ENCODE results near the gene AXIN1.

Gene AXIN1

DNA sequence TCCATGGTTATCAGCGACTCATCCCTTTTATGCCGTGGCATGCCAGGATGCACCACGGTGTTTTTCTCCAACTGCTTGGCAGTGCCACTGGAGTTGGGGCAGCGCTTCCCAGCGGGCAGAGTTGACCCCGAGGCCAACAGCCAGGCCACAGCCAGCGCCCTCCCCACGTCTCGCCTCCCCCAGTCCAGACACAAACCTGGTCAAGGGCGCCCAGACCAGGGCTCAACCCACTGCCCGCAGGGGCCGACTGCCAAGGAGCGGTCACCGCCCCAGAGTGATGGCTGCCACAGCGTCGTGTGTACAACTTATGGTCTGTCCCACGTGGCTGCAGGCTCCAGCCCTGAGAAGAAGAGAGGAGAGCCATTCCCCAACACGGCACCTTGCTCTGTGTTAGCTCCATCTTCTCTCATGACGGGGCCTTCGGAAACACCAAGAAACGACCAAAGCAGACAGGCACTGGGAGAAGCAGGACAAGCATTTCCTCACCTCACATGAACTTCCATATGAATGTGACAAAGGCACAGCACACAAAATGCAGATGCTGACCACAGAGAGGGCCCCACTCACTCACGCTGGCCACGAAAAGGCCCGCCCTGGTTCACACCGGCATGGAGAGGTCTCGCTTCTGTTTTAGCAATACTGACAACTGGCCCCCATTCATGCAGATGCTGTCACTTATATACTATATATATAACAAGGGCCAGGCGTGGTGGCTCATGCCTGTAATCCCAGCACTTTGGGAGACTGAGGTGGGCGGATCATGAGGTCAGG, 27.0 kb downstream of the AXIN1 start:
- no peak for DNase-seq

DNA sequence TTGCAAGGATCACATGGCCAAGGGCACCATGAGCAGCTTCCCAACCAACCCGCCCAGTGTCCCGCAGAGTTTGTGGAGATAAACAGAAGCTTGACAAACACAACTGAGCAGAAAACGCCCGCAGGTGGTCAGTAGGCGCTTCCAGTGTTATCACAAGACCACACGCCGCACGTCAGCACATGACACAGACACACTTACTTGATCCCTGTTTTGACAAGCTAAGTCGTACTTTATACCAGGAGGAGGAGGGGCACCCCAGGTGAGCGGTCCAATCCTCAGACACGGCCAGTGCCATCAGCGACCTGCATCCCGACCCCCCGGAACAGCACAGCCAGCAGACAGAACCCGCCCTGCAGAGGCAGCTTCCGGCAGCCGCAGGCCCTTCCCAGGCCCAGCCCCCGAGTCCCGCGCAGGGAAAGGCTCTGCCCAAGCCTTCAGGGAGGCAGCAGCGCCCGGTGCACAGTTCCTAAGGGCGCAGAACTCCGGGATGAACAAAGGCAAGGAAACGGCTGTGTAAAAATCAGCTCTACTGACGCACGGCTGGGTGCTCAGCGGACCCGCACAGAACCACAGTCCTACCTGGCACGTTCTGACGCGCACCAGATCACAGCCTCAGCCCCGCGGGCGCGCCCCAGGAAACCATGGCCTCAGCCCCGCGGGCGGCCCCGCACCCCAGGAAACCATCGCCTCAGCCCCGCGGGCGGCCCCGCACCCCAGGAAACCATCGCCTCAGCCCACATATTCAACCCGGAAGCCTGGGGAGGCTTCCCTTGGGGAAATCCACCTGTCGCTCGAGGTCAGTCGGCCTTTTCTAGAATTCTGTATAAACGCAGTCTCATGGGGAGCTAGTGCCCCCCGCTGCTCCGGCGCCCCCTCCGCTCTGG, 27.8 kb downstream of the AXIN1 start:
- DNase-seq = no peak

DNA sequence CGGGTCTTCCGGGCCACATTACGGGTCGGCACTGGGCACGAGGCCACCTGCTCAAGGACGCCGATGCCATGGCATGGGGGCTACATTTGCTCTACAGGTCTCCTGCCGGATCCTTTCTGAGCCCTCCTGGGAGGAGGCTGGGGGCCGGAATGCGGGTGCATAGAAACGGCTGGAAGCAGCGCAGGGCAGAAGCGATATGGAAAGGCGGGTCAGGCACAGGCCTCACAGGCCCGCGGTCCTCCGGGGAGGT, 28.4 kb downstream of the AXIN1 start:
- no peak for DNase-seq

DNA sequence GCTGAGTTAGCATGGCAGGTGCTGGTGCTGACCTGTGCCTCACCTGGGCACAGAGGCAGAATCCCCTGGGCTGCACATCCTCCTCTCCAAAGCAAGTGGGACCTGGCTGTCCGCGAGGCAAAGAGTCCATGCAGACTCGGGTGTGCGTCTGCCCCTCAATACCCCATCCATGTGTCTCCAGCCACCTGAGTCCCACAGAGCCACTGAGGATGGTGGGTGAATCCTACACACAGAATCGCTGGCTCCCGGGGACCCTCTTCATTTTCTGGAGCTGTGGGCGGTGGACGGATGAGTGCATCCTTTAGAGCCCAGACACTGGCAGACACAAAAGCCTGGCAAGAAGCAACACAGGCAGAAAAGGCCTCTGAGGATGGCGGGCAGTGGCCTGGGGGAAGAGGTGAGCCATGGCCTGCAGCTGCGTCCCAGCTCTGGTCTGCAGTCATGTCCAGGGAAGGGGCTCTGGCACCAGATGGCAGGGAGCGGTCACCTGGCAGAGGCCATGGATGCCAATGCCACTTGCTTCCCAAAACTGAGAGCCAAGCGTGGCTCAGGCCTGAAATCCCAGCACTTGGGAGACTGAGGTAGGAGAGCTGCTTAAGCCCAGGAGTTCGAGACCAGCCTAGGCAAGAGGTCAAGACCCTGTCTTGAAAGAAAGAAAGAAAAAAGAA, 29.9 kb downstream of the AXIN1 start:
- DNase-seq = no peak

DNA sequence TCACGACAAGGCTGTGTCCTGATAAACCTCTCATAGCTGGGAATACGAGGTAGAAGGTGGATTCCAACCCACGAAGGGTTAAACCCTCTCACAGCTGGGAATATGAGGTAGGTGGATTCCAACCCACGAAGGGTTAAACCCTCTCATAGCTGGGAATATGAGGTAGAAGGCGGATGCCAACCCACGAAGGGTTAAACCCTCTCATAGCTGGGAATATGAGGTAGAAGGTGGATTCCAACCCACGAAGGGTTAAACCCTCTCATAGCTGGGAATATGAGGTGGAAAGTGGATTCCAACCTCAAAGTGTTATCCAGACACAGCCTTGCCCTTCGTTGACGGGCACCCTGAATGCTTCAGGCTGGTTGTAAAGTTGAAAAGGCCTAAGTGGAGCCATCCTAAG, 31.0 kb downstream of the AXIN1 start:
- no peak for DNase-seq

DNA sequence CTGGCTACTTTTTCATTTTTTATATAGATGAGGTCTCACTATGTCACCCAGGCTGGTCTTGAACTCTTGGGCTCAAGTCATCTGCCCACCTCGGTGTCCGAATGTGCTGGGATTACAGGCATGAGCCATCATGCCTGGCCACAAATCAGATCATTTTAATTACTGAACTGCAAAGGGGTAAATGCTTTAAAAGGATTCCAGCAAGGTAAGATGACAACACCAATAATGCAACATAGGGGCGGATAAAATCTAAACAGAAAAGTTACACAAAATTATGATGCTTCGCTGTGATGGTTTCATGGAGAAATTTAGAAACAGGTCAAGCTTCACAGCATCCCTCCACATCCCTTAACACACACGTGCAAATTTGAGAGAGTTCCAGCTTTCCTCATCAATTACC, 32.3 kb downstream of the AXIN1 start:
- DNase-seq = no peak

DNA sequence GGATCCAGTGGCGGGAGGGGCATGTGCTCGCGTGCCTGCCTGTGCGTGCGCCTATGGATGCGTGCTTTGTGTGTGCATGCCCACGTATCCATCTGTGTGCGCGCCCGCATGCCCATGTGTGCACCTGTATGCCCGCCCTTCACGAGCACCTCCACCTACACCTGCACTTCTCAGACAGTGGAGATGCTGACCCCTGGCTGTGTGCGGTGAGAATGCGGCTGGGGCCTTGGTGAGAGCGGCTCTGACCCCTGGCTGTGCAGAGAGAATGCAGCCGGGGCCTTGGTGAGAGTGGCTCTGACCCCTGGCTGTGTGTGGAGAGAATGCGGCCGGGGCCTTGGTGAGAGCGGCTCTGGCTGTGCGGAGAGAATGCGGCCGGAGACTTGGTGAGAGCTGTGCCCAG, 33.9 kb downstream of the AXIN1 start:
- no peak for DNase-seq

DNA sequence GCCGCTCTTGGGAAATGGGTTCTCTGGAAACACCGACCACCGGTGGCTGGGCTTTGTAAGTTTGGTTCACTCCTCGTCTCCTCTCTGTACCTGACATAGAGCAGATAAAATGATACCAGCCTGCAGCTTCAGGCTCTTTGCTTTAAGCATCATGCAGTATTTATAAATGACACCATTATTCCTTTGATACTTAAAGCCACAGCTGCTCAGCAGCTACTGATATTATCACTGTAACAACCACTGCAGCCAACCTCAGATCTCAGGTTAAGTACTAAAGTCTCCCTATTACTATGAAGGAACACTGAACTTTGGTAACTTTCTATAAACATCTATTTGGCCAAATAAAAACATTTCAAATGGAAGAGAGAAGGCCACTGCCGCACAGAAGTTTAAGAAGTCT, 34.9 kb downstream of the AXIN1 start:
- DNase-seq = no peak

DNA sequence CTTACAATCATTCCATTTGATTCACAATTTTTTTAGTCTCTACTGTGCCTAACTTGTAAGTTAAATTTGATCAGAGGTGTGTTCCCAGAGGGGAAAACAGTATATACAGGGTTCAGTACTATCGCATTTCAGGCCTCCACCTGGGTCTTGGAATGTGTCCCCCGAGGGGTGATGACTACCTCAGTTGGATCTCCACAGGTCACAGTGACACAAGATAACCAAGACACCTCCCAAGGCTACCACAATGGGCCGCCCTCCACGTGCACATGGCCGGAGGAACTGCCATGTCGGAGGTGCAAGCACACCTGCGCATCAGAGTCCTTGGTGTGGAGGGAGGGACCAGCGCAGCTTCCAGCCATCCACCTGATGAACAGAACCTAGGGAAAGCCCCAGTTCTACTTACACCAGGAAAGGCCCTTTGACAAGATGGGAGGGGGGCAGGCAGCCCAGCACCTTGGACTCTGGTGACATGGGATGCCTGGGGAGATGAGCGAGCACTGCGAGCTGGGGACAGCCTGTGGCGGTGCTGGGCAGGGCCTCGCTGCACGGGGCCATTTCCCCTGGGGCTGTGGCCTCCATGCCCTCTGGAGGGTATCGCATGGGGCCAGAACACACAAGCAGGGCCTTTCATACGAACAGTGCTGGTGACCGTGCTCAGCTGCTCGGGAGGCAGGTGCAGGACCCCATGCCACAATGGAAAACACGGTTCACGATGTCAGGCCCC, 35.6 kb downstream of the AXIN1 start:
- no peak for DNase-seq

DNA sequence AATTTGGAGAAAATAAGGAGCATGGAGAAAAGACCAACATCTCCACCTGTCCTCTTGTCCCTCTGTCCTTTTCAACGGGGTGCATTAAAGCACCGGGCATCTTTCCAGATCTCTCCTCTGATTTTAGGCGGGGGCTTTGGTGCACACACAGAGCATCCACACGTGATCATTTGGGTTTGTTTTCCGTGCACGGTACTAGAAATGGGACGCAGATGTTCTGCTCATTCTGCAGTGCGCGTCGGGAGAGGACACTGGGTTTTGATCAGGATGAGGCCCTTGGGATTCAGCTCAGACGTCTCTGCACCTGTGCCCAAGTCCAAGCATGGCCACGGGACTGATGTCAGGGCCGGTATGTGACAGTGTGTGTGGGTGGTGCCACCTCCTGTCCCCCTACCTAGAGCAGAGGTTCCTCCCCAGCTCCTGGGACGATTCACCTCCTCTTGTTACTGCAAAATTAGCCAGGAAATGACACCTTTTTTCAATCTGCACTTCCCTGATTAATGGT, 37.7 kb downstream of the AXIN1 start:
- no peak for DNase-seq

DNA sequence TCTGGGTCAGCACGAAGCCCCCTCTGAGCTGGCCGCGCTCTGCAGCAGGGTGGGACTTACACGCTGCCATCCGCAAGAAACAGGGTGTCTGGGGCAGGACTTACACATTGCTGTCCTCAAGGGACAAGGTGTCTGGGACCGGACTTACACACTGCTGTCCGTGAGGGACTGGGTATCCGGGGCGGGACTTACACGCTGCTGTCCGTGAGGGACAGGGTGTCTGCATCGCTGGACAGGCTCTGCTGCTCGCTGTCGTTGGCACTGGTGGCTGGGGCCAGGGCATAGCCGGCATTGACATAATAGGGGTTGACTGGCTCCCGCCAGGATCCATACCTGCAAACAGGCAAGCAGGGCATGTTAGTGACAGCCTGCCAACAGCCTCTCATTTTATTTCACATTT, 38.2 kb downstream of the AXIN1 start:
- no peak for DNase-seq

DNA sequence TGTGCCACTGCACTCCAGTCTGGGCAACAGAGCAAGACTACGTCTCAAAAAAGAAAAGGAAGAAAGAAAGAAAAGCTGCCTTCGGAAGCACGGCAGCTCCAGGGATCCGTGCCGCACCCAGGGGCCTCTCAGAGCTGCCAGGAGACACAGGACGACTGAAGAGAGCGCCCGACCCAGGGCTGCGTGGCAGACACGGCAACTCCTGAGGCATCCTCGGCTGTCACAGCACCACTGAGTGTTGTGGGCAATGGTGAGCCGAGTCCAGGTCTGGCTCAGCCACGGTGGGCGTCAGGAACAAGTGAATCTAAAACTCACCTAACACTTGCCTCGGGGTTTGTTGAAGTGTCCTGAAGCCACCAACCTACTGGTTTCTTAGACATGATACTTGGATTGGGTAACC, 40.8 kb downstream of the AXIN1 start:
- DNase-seq = no peak

DNA sequence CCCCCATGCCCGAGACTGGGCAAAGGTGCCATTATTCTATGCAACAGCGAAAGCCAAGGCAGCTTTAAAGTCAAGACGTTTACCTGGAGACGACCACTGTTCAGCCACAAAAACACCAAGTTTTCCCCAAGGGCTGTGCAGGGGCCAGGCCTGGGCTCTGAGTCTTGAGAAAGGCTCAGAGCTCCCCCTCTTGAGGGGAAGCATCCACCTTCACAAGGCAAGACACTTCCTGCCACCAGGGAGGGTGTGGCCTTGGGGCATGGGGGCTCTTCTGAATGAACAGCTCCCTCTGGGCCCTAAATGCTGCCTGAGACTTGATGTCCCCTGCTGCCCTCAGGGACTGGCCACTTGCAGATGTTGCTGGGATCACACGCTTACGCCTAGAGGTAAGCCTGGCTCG, 43.0 kb downstream of the AXIN1 start:
- no peak for DNase-seq

DNA sequence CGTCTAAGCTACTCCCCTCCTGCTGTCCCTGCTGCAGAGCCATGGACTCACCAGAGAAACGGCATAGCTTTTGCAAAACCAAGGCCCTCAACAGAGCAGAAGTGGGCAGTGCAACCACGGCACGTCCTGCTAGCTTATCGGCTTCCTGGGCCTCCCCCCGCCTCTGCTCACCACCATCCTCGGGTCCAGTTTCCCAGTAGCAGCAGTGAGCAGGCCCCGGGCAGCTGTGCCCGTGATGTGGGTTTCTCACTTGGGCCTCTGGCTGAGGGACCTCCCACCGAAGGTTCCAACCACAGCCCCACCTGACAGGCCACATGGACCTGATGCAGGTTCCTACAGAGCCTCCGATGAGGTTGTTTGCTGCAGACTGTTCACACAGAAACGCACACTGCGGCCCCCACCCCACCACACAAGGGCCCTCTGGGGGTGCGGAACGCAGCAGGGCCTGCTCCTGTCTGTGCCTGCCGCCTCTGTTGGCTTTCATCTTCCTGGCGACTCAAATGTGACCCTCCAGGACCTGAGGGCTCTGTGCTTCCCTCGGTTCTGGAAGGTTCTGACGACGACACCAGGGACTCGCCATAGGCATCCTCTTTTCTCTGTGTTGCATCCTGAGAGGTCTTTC, 44.7 kb downstream of the AXIN1 start:
- no peak for DNase-seq

DNA sequence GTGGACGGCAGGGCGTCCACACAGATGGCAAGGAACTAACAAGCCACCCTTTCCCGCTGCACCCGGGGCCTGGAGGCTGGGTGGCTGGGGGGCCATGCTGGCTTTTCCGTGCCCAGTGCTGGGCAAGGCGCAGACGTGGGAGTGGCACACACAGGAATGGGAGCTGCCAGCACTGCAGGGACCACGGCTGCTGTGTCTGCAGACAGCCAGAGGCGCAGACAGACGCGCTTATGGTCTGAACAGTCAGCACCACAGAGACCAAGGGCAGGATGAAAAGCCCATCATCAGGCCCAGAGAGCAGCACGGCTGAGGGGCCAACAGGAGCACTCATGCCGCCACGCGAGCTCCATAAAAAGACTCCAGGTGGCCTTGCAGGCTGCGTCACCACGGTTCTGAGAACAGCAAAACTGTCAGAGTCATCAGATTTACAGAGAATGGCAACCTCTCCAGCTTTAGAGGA, 45.6 kb downstream of the AXIN1 start:
- DNase-seq = no peak

DNA sequence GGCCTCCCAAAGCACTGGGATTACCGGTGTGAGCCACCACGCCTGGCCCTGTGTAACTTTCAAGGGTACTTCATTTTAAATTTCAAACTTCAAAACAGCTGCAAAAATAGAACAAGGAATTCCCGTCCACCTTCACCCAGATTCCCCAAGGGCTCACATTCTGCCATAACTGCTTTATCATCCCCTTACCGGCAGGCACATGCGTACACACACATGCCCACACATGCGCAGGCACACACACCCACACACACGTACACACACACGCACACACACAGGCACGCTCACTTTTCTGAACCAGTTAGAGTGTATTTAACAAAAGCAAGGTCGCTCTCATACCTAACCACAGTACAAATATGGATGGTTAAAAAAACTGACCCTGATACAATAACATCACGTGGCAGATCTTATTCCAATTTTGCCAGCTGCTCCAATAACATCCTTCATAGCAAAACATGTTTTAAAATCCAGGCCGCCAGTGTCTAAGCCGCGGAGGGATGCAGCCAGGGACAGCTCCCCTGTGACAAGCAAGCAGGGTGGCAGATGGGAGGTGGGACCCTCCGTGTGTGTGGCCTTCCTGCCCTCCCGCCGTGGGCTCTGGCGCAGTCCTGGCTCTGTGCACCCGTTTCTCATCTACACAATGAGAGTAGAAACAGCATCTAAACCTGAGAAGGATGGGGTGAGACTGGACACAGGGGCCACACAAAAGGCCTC, 46.5 kb downstream of the AXIN1 start:
- no peak for DNase-seq

DNA sequence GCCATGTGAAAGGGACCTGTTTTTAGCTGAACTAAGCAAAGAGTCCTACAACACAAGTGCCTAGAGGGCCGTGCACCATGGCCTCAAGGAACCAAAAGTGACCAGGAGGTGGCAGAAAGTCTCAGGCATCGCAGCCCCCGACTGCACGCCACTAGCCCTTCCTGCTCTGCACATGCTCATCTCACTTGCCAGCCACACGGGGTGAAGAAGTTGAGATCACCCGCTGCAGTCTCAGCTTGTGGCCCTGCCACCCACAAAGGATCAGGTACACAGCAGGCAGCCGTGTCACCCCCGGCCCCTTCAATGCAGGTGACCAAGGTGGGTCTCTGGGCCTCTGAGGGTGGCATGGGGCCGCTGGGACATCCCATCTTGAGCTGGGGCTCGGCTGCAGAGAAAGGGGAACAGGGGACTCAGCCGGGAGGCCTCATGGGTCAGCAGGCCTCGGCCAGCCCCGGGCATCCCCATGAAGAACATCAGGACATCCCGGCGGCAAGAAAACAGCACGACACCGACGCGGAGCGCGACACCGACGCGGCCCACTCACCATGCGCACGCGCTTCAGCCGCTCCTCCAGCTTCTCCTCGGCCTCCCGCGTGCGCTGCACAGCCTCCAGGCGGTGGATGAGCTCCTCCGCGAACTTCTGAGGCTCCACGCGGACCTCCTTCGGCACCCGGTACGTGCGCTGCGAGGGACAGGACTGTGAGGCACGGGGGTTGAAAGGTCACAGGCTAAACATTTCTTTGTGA, 48.6 kb downstream of the AXIN1 start:
- no peak for DNase-seq

DNA sequence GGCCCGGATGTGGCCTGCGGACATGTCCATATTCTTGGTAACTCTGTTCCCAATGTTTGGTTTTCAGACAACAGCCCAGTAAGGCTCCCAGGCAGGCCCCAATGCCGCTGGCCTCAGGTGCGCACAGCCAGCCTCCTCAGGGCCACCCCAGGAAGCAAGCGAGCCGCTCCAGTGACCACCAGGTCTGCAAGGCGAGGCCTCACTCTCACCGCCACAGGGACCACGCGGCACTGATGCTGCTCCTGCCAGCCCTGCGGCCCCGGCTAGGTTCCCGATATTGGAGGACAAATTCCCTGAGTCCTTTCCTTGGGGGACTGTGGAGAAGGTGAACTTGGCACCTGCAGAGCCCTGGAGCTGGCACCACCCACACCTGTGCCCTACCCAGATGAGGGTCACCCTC, 50.6 kb downstream of the AXIN1 start:
- DNase-seq = no peak

DNA sequence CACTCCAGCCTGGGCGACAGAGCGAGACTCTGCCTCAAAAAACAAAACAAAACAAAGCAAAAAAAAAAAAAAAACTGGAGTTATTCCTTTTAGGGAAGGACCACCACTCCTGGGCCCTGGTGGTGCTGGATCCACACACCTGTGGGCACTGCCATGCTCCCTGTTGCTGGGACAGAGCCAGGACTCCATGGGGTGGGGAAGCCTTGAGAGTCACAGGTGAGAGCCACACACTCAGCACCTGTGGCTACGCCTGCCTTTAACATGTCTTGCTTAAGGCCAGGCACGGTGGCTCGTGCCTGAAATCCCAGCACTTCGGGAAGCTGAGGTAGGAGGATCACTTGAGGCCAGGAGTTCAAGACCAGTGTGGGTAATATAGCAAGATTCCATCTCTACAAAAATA, 51.3 kb downstream of the AXIN1 start:
- no peak for DNase-seq

DNA sequence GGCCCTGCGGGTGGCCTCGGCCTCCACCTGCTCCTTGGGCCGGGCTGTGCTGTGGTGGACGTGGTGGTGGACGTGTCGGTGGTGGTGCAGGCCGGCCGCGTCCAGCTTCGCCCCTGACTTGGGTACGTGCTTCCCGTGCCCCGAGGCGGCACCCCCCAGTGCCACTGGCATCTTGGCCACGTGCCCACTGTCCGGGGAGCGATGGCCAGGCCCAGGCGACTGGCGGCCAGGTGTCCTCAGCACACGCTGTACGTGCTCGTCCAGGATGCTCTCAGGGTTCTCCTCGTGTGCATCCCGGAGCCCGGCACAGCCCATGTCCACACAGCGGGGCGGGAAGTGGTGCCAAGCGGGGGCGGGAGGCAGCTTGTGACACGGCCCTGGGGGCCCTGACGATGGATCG, 54.7 kb downstream of the AXIN1 start:
- no peak for DNase-seq

DNA sequence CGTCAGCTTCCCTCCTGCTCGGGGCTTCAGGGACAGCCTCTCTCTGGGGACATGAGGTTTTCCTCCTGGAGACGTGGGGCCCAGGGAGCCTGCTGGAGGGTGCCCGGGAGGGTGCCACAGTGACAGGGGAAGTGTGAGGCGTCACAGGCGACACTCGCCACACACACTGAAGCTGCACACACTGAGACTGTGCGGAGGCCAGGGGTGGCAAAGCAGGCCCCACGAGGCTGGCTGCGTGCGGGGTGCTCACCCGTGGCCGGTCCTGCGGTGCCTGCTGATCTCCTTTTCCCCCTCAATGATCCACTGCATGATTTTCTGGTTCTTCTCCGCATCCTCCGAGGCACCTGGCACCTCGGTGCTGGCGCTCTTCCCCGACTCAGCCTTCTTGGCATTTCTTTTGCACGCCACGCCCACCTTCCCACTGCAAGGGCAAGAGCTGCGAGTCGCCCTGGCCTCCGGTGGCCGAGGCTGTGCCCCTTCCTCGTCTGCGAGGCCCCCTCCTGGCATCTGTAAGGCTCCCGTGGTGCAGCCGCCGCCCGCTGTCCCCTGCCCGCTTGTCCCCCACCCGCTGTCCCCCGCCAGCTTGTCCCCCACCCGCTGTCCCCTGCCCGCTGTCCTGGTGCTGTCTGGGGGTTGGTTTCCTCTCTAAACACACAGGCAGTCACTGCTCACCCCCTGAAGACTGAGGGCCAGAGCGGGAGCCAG, 55.6 kb downstream of the AXIN1 start:
- no peak for DNase-seq
